SK-N-SH treated with all-trans-retinoic acid at 6 μM for 48 hours (cell line): ENCODE results near the gene C1QTNF3.
"Not testable (repeated sequence)": the region's sequence is repeated elsewhere in the genome, so short reads cannot be mapped to it uniquely, and the experiment has no call there.

ENCODE experiments used
- ATAC-seq: fragments of 200-7000 bp; cut with Tn5 transposase; 3 replicates; pipeline ENCODE4 v1.9.1; 2020; ENCODE audit warnings: mild to moderate bottlenecking, moderate library complexity
- ARNTL ChIP-seq: fragments of 450-650 bp; formaldehyde crosslinking; IDR thresholded peaks from 2 replicates; pipeline ENCODE4 v1.5.0; 2020; ENCODE audit warnings: low read depth, mild to moderate bottlenecking, moderate library complexity, borderline replicate concordance
- BACH2 ChIP-seq: fragments of 250-450 bp; sonication (Bioruptor Pico); IDR thresholded peaks from 2 replicates; pipeline ENCODE4 v1.9.0; 2021; ENCODE audit warnings: mild to moderate bottlenecking, borderline replicate concordance
- CREB5 ChIP-seq: fragments of 250-450 bp; sonication (Bioruptor Pico); IDR thresholded peaks from 2 replicates; pipeline ENCODE4 v1.5.1; 2020; ENCODE audit warnings: low read depth, mild to moderate bottlenecking, moderate library complexity
- CSRNP3 ChIP-seq: fragments of 250-450 bp; sonication (Bioruptor Pico); IDR thresholded peaks from 2 replicates; pipeline ENCODE4 v1.5.1; 2021; ENCODE audit warnings: mild to moderate bottlenecking, moderate library complexity
- ESRRG ChIP-seq: fragments of 250-450 bp; sonication (Bioruptor Pico); IDR thresholded peaks from 2 replicates; pipeline ENCODE4 v1.6.1; 2021; ENCODE audit warnings: mild to moderate bottlenecking
- ISL1 ChIP-seq: fragments of 250-450 bp; sonication (Bioruptor Pico); IDR thresholded peaks from 2 replicates; pipeline ENCODE4 v2.1.2; 2022; ENCODE audit warnings: mild to moderate bottlenecking, moderate library complexity
- OSR1 ChIP-seq: fragments of 250-450 bp; sonication (Bioruptor Pico); IDR thresholded peaks from 2 replicates; pipeline ENCODE4 v1.8.0; 2022; ENCODE audit warnings: moderate library complexity, mild to moderate bottlenecking, inconsistent platforms
- POU6F1 ChIP-seq: fragments of 250-450 bp; sonication (Bioruptor Pico); IDR thresholded peaks from 2 replicates; pipeline ENCODE4 v1.8.0; 2021; ENCODE audit warnings: low read depth, mild to moderate bottlenecking, moderate library complexity, borderline replicate concordance
- RARB ChIP-seq: fragments of 250-450 bp; sonication (Bioruptor Pico); IDR thresholded peaks from 2 replicates; pipeline ENCODE4 v1.8.0; 2021; ENCODE audit warnings: mild to moderate bottlenecking, moderate library complexity
- SNAI2 ChIP-seq: fragments of 250-450 bp; sonication (Bioruptor Pico); IDR thresholded peaks from 2 replicates; pipeline ENCODE4 v1.5.0; 2020; ENCODE audit warnings: mild to moderate bottlenecking, moderate library complexity
- TCF4 ChIP-seq: fragments of 250-450 bp; sonication (Bioruptor Pico); IDR thresholded peaks from 2 replicates; pipeline ENCODE4 v1.8.0; 2021; ENCODE audit warnings: mild to moderate bottlenecking, moderate library complexity, borderline replicate concordance
- ZC3H10 ChIP-seq: fragments of 250-450 bp; sonication (Bioruptor Pico); IDR thresholded peaks from 2 replicates; pipeline ENCODE4 v1.5.1; 2021; ENCODE audit warnings: mild to moderate bottlenecking, moderate library complexity
- ZFP3 ChIP-seq: fragments of 250-450 bp; sonication (Bioruptor Pico); IDR thresholded peaks from 2 replicates; pipeline ENCODE4 v1.5.0; 2020; ENCODE audit warnings: mild to moderate bottlenecking, moderate library complexity
- ZFP30 ChIP-seq: fragments of 450-650 bp; formaldehyde crosslinking; IDR thresholded peaks from 2 replicates; pipeline ENCODE4 v1.5.0; 2022; ENCODE audit warnings: mild to moderate bottlenecking, moderate library complexity
- ZNF70 ChIP-seq: fragments of 450-650 bp; formaldehyde crosslinking; IDR thresholded peaks from 2 replicates; pipeline ENCODE4 v1.5.0; 2020; ENCODE audit warnings: mild to moderate bottlenecking, moderate library complexity
- ZNF8 ChIP-seq: fragments of 450-650 bp; formaldehyde crosslinking; IDR thresholded peaks from 2 replicates; pipeline ENCODE4 v1.5.0; 2020; ENCODE audit warnings: mild to moderate bottlenecking, moderate library complexity

The C1QTNF3 gene

GRCh38 chr5:34012791-34013190, 30.2 kb downstream of the C1QTNF3 start:
- peak; percentile 12; the same call in 2 of the 3 replicates for ATAC-seq

GRCh38 chr5:34011536-34011935, 31.5 kb downstream of the C1QTNF3 start:
- no peak for ATAC-seq
- TF ChIP-seq POU6F1 (CRISPR knock-in tag) (no peak), ZFP30 (no peak), OSR1 (CRISPR knock-in tag) (no peak), RARB (CRISPR knock-in tag) (no peak), ZNF70 (CRISPR knock-in tag) (no peak), CREB5 (CRISPR knock-in tag) (no peak), BACH2 (CRISPR knock-in tag) (no peak), SNAI2 (CRISPR knock-in tag) (no peak), CSRNP3 (CRISPR knock-in tag) (no peak), ZNF8 (no peak), ZC3H10 (no peak), TCF4 (CRISPR knock-in tag) (no peak)

More at GRCh38 chr5:34012791-34013190, 30.2 kb downstream of the C1QTNF3 start:
- TF ChIP-seq RARB (CRISPR knock-in tag) = no peak

GRCh38 chr5:34010146-34010545, 32.9 kb downstream of the C1QTNF3 start:
- not testable (repeated sequence) for ATAC-seq

GRCh38 chr5:34009610-34010009, 33.4 kb downstream of the C1QTNF3 start:
- no peak for ATAC-seq
- TF ChIP-seq ESRRG (CRISPR knock-in tag) = no peak
- peak; percentile 35; the same call in 1 of the 2 replicates for TF ChIP-seq ISL1
- no peak for TF ChIP-seq RARB (CRISPR knock-in tag)

- ATAC-seq = no peak
- TF ChIP-seq ISL1 = peak; percentile 53; the same call in 1 of the 2 replicates
- no peak for TF ChIP-seq ARNTL (CRISPR knock-in tag)
- TF ChIP-seq, all 23 proteins: peak for 1
Observed at GRCh38 chr5:34008802-34009201, 34.2 kb downstream of the C1QTNF3 start.

- TF ChIP-seq CSRNP3 (CRISPR knock-in tag) (no peak), TCF4 (CRISPR knock-in tag) (no peak), CREB5 (CRISPR knock-in tag) (no peak), BACH2 (CRISPR knock-in tag) (no peak), ZFP30 (no peak), ZFP3 (CRISPR knock-in tag) (no peak), POU6F1 (CRISPR knock-in tag) (no peak)
- TF ChIP-seq, all 23 proteins: peak for 0
Observed at GRCh38 chr5:34007621-34008600, 35.1 kb downstream of the C1QTNF3 start, which contains the start of gene AMACR. Gene AMACR, minus strand, starts transcription at chr5:34008050. Its CDS starts 31 bp downstream, at chr5:34008019.

More at GRCh38 chr5:34007621-34008600, 35.1 kb downstream of the C1QTNF3 start, which contains the start of gene AMACR:
- ATAC-seq = peak; percentile 91
